Endothelial cell of umbilical vein (primary cell): ENCODE measurements around the gene DNAH3. TPM values are rescaled to one million over a fixed set of nuclear protein-coding genes. Genes with fewer than 3 reads are reported as not detected.

Experiments
- BruUV-seq: library from RNA; stranded (reverse); fragments of 400-500 nt; replicated peaks from 2 replicates; lab custom pipeline; 2021; lab: Mats Ljungman, UMichigan
- CTCF ChIA-PET: fragments of 300-600, 350-600 bp; sonication (Branson Sonifier 250); formaldehyde crosslinking; loops from one replicate; lab custom pipeline; 2021; ENCODE audit warnings: antibody characterized with exemption, inconsistent platforms; lab: Charles Lee
- POLR2A ChIA-PET: fragments of 300-600, 350-600 bp; sonication (Branson Sonifier 250); formaldehyde crosslinking; loops from one replicate; lab custom pipeline; 2021; ENCODE audit warnings: antibody characterized with exemption, inconsistent platforms; lab: Charles Lee
- DNase-seq: peaks from one replicate; pipeline ENCODE4 v3.0.0-alpha.2; 2011; ENCODE audit warnings: low read depth, low spot score
- FAIRE-seq: peaks from 2 replicates; lab custom pipeline; 2011; peaks lifted over from hg19 to GRCh38; lab: Jason Lieb, UNC
- H2AFZ ChIP-seq: 2 replicates; pipeline ENCODE4 v1.6.0; 2012; ENCODE audit warnings: low read depth, low read length, control low read depth, inconsistent platforms
- H3K27ac ChIP-seq: 2 replicates; pipeline ENCODE4 v1.5.1; 2011; ENCODE audit warnings: low read depth, mild to moderate bottlenecking, control low read depth, low read length, moderate library complexity; ENCODE audit not compliant: insufficient read depth
- H3K27me3 ChIP-seq, 2 experiments: 2 replicates each; pipeline versions ENCODE4 v1.6.0 to v1.6.1; 2011; ENCODE audit warnings: low read length in 2 of 2, mixed read lengths in 1 of 2; ENCODE audit not compliant: control insufficient read depth in 2 of 2, insufficient read depth in 2 of 2
- H3K36me3 ChIP-seq, 2 experiments: 2 replicates in 1 of 2; 3 replicates in 1 of 2; pipeline ENCODE4 v1.5.1; 2011; ENCODE audit warnings: low read length in 2 of 2, mild to moderate bottlenecking in 1 of 2, moderate library complexity in 1 of 2; ENCODE audit not compliant: control insufficient read depth in 2 of 2, insufficient read depth in 2 of 2; ENCODE audit errors: extremely low read depth in 1 of 2
- H3K4me1 ChIP-seq: 3 replicates; pipeline ENCODE4 v1.5.1; 2011; ENCODE audit warnings: mild to moderate bottlenecking, low read length; ENCODE audit not compliant: control insufficient read depth, insufficient read depth; ENCODE audit errors: extremely low read depth
- H3K4me2 ChIP-seq: 2 replicates; pipeline ENCODE4 v1.6.1; 2011; ENCODE audit warnings: low read length, control low read depth, mixed read lengths; ENCODE audit not compliant: insufficient read depth
- H3K4me3 ChIP-seq, 3 experiments: fragments of 200-600 bp in 1 of 3; sonication (generic), shearing (Covaris generic) in 1 of 3; replicated peaks in 1 of 3; 2 replicates each; pipeline ENCODE4 v1.5.1; 2011 to 2016; ENCODE audit warnings: control low read depth in 3 of 3, low read length in 3 of 3, mild to moderate bottlenecking in 2 of 3, inconsistent platforms in 1 of 3, low read depth in 1 of 3, moderate library complexity in 1 of 3; ENCODE audit not compliant: insufficient read depth in 1 of 3
- H3K79me2 ChIP-seq: 2 replicates; pipeline ENCODE4 v1.6.0; 2012; ENCODE audit warnings: low read length, inconsistent platforms; ENCODE audit not compliant: control insufficient read depth, insufficient read depth
- H3K9ac ChIP-seq: replicated peaks from 2 replicates; pipeline ENCODE3; 2011; ENCODE audit warnings: low read length, control low read depth; ENCODE audit not compliant: insufficient read depth; ENCODE audit errors: extremely low read depth
- H3K9me1 ChIP-seq: replicated peaks from 3 replicates; pipeline ENCODE4 v1.6.0; 2011; ENCODE audit warnings: mild to moderate bottlenecking, low read length; ENCODE audit not compliant: control insufficient read depth, insufficient read depth; ENCODE audit errors: extremely low read depth
- H3K9me3 ChIP-seq: replicated peaks from 2 replicates; pipeline ENCODE4 v1.5.1; 2012; ENCODE audit warnings: low read length, inconsistent platforms; ENCODE audit not compliant: control insufficient read depth, insufficient read depth
- H4K20me1 ChIP-seq: replicated peaks from 2 replicates; pipeline ENCODE3; 2011; ENCODE audit warnings: mild to moderate bottlenecking, low read length; ENCODE audit not compliant: control insufficient read depth, insufficient read depth; ENCODE audit errors: extremely low read depth
- CTCF ChIP-seq, 2 donors: IDR thresholded peaks; 1 replicate in 1 of 2; 2 replicates in 1 of 2; pipeline ENCODE4 v1.5.1; 2011; ENCODE audit warnings: low read length in 2 of 2, mild to moderate bottlenecking in 2 of 2, moderate library complexity in 2 of 2, control low read depth in 1 of 2, inconsistent platforms in 1 of 2, low read depth in 1 of 2; ENCODE audit not compliant: insufficient read depth in 1 of 2; ENCODE audit errors: extremely low read depth in 1 of 2
- EZH2 ChIP-seq: IDR thresholded peaks from 2 replicates; pipeline ENCODE4 v1.6.1; 2012; ENCODE audit warnings: borderline replicate concordance, low read depth, mild to moderate bottlenecking, moderate library complexity, low read length, inconsistent platforms; ENCODE audit not compliant: severe bottlenecking
- FOS ChIP-seq: IDR thresholded peaks from 2 replicates; pipeline ENCODE4 v1.6.1; 2011; ENCODE audit warnings: mild to moderate bottlenecking, low read length, moderate library complexity, borderline replicate concordance; ENCODE audit not compliant: insufficient read depth
- GATA2 ChIP-seq: IDR thresholded peaks from 2 replicates; pipeline ENCODE4 v1.7.0; 2011; ENCODE audit warnings: low read depth, mild to moderate bottlenecking, moderate library complexity, mixed read lengths, low read length; ENCODE audit not compliant: insufficient read length, insufficient read depth
- JUN ChIP-seq: IDR thresholded peaks from 2 replicates; pipeline ENCODE4 v1.6.1; 2011; ENCODE audit warnings: borderline replicate concordance, low read depth; ENCODE audit not compliant: insufficient read length, insufficient read depth
- MAX ChIP-seq: IDR thresholded peaks from 2 replicates; pipeline ENCODE4 v1.6.1; 2011; ENCODE audit not compliant: insufficient read depth, insufficient read length
- MYC ChIP-seq: IDR thresholded peaks from one replicate; pipeline ENCODE4 v1.6.1; 2011; ENCODE audit warnings: mild to moderate bottlenecking, low read depth, low read length
- POLR2A ChIP-seq: IDR thresholded peaks from 2 replicates; pipeline ENCODE4 v1.6.1; 2012; ENCODE audit warnings: low read depth, mild to moderate bottlenecking, control low read depth, low read length
- POLR2AphosphoS5 ChIP-seq: IDR thresholded peaks from 2 replicates; pipeline ENCODE4 v1.6.1; 2012; ENCODE audit warnings: low read depth, mild to moderate bottlenecking, control low read depth, low read length, moderate library complexity; ENCODE audit not compliant: insufficient read depth
- dilution Hi-C: fragments of 300-500 bp; cut with MboI; formaldehyde crosslinking; loops from one replicate; pipeline ENCODE4 v1.15.0; 2019; ENCODE audit warnings: low sequenced_read_pairs; ENCODE audit not compliant: extremely low pct_ligation_motif_present
- intact Hi-C: fragments of 100-400 bp; cut with micrococcal nuclease; formaldehyde crosslinking; loops from one replicate; pipeline ENCODE4 v1.10.0; 2022
- polyA plus RNA-seq, 4 experiments: library from polyadenylated mRNA; depleted of rRNA in 3 of 4; stranded (reverse) in 3 of 4; unstranded in 1 of 4; fragments of >200 nt; gene quantifications; 2 replicates each; pipeline versions ENCODE4 v1.2.1 to v1.2.3, GENCODE V29; 2011 to 2012; ENCODE audit warnings: missing spikeins in 1 of 4
- total RNA-seq: library from RNA; stranded (reverse); gene quantifications from 2 replicates; pipeline ENCODE4 v1.2.3, GENCODE V29; 2021

Gene DNAH3
- total and polyA plus RNA-seq, 2 donors (not counting 3 experiments of a cell fraction or from before 2014, with no cell fraction given): not detected

GRCh38 chr16:21038197-21038596, 112.4 kb downstream of the DNAH3 start:
- intact Hi-C loops: no loop called here
- POLR2A ChIA-PET: interaction anchor here (0.7 kb wide), 1 partner anchor 135 kb away, joined by 3 read pairs; no protein-coding TSS in a partner anchor
- no peak for FAIRE-seq

GRCh38 chr16:21037736-21038135, 112.9 kb downstream of the DNAH3 start:
- Histone ChIP-seq H3K36me3 (no peaks in the 10 kb centered on the region), H2AFZ (no peak overlapping the region), H3K4me3 (no peak overlapping the region), H3K9me3 (no peaks in the 10 kb centered on the region), H3K9ac (no peak overlapping the region), H3K9me1 (no peaks in the 10 kb centered on the region), H3K4me2 (no peak overlapping the region), H3K27ac (no peak overlapping the region), H3K4me1 (no peaks in the 10 kb centered on the region), H3K79me2 (no peaks in the 10 kb centered on the region), H3K27me3 (no peaks in the 10 kb centered on the region), H4K20me1 (no peaks in the 10 kb centered on the region)
- intact Hi-C loops: no loop called here
- no peak for DNase-seq
- TF ChIP-seq MAX: no peak
- no peak for TF ChIP-seq JUN
- no peak for TF ChIP-seq POLR2AphosphoS5
- TF ChIP-seq EZH2: no peak
- no peak for TF ChIP-seq MYC
- no peak for TF ChIP-seq POLR2A
- TF ChIP-seq CTCF (IDR thresholded peaks at IDR 0.05; ENCODE audit: extremely low read depth in 1 of 2, insufficient read depth in 1 of 2, low read depth in 1 of 2, low read length in 2 of 2): no peak
- TF ChIP-seq FOS: no peak
- no peak for TF ChIP-seq GATA2
- ChIA-PET CTCF (no interaction called here), POLR2A (no interaction called here)
- BruUV-seq: no TSS peak
- dilution Hi-C loops: no loop called here
- no peak for FAIRE-seq

More at GRCh38 chr16:21038197-21038596, 112.4 kb downstream of the DNAH3 start:
- H3K79me2 ChIP-seq: no peaks in the 10 kb centered on the region
- dilution Hi-C loops: no loop called here
- no peaks in the 10 kb centered on the region for H3K9me1 ChIP-seq
- H3K27me3 ChIP-seq: no peaks in the 10 kb centered on the region
- BruUV-seq: no TSS peak
- no peak overlapping the region for H2AFZ ChIP-seq
- H3K9me3 ChIP-seq: no peaks in the 10 kb centered on the region
- H3K4me1 ChIP-seq: no peaks in the 10 kb centered on the region
- no peak overlapping the region for H3K4me2 ChIP-seq
- H3K27ac ChIP-seq: no peak overlapping the region
- H4K20me1 ChIP-seq: no peaks in the 10 kb centered on the region
- DNase-seq: no peak
- no peak overlapping the region for H3K9ac ChIP-seq
- no peak overlapping the region for H3K4me3 ChIP-seq
- H3K36me3 ChIP-seq: no peaks in the 10 kb centered on the region
- CTCF ChIA-PET: no interaction called here
- TF ChIP-seq MYC (no peak), POLR2A (no peak), POLR2AphosphoS5 (no peak), EZH2 (no peak), MAX (no peak)
